Inferior parietal cortex (tissue), 1 donor: Measurements from ENCODE around the gene CEP131.

ENCODE experiments used
- DNase-seq: peaks from one replicate; pipeline ENCODE4 v3.0.0-alpha.2; 2016; ENCODE audit errors: extremely low spot score

CEP131 gene

GRCh38 chr17:81199482-81199830, 23.3 kb downstream of the CEP131 start:
- DNase-seq: no peak

- no peak for DNase-seq
Observed at GRCh38 chr17:81198826-81199481, 23.8 kb downstream of the CEP131 start.

- no peak for DNase-seq
Observed at GRCh38 chr17:81197831-81198490, 24.8 kb downstream of the CEP131 start.

GRCh38 chr17:81197409-81197795, 25.4 kb downstream of the CEP131 start:
- no peak for DNase-seq

- DNase-seq: no peak
Observed at GRCh38 chr17:81196505-81197408, 26.0 kb downstream of the CEP131 start.

GRCh38 chr17:81195941-81196495, 26.7 kb downstream of the CEP131 start:
- no peak for DNase-seq

GRCh38 chr17:81194941-81195901, 27.5 kb downstream of the CEP131 start:
- DNase-seq: no peak

GRCh38 chr17:81194225-81194760, 28.5 kb downstream of the CEP131 start:
- DNase-seq: no peak

GRCh38 chr17:81193470-81194224, 29.1 kb downstream of the CEP131 start:
- no peak for DNase-seq

- DNase-seq: no peak
Observed at GRCh38 chr17:81193051-81193410, 29.7 kb downstream of the CEP131 start.

- DNase-seq: no peak
Observed at GRCh38 chr17:81192386-81193050, 30.2 kb downstream of the CEP131 start.

GRCh38 chr17:81191646-81192045, 31.1 kb downstream of the CEP131 start:
- DNase-seq: no peak

GRCh38 chr17:81191116-81191515, 31.6 kb downstream of the CEP131 start:
- DNase-seq: no peak

GRCh38 chr17:81190591-81190990, 32.2 kb downstream of the CEP131 start:
- no peak for DNase-seq

- DNase-seq: peak; percentile 4
Observed at GRCh38 chr17:81189670-81190530, 32.9 kb downstream of the CEP131 start.

- DNase-seq: no peak
Observed at GRCh38 chr17:81189016-81189415, 33.7 kb downstream of the CEP131 start.

- no peak for DNase-seq
Observed at GRCh38 chr17:81188491-81188840, 34.3 kb downstream of the CEP131 start.

- no peak for DNase-seq
Observed at GRCh38 chr17:81187586-81188490, 34.9 kb downstream of the CEP131 start.
